Measurements from ENCODE around the gene GRM7.

Gene GRM7

DNA sequence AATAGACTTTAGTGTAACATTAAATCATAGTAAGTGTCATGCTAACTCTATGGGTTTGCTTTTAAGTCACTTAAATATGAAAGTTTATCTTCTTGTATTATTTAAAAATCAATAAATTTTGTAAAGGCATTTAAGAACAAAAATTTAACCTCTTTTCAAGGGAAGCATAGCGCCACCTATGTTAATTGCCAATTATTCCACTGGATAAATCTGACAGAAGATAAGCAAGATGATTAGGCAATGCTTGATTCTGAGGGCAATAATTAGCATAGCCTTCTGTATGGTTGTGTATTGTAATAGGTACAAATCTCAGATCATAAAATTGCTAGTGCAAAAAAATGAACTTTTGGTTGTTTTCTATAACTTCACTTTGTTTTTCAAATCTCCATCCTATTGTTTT lies 560.1 kb downstream of the GRM7 start:
- DNase-seq, result no peak

DNA sequence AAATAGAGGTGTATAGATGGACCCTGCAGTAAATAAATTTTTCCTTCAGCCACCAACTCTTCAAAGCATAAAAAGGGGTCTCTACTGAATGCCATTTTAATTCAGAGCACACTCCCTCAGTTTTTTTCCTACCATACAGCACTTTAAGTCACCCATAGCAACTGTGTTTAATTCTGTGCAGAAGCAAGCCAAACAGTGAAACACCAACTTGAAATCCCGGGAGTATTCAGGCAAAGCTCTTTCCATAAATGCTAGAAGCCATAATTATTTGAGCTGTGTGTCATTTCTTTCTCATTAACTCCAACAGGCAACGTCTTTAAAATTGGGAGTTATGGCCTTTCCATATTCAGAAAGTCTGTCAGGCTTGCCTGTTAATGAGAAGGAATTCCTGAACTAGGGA lies 562.1 kb downstream of the GRM7 start:
- DNase-seq, result no peak

DNA sequence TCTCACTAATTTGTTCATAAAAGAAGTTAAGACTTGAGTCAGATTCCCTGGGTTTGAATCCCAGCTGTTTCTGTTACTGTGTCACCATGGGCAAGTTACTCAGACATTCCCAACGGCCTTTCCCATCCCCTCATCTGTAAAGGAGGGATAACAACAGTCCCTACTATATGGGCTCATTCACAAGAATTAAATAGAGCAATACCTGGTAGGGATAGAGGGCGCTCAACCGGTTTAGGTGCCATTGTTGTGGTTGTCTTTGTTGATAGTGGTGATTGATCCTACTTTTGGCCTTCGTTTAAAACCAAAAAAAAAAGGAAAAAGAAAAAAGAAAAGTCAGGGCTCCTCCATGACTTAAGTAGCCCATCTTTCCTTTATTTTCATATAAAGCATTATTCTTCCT lies 563.1 kb downstream of the GRM7 start:
- no peak for DNase-seq

DNA sequence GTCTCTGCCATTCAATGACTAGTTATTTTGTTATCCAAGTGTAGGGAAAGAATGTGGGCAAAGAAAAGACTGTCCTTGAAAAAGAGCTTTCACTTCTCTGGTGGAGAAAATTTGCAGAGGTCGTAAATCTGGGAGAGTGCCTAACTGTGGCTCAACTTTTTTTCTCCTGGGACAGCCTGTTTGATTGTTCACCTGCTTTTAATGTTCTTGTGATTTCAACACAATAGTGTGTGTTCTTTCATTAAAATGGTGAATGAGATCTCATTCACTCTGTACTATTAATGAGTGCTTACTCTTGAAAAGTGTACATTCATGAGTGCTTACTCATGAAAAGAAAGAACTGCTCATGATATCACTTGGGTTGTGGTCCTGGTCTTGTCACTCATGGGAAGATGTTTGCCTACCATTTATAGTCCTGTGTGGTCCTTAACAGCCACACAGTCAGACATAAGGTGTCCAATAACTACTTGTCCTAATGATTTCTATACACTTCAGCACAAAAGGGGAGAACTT lies 567.3 kb downstream of the GRM7 start:
- DNase-seq, result no peak

DNA sequence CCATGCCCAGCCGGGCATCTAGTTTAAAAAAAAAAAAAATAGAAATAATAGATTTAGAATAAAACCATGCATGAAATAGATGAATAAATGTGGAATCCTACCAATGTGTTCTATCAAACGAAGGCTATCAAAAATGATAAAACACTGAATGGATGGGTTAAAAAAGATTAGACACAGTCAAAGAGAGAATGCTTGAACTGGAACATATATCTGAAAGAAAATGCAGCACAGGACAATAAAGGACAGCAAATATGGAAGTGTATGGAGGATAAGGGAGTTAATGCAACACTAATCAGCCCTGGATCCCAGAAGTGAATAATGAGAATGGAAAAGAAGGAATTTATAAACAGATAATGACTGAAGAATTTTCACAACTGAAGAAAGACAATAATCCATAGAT lies 571.7 kb downstream of the GRM7 start:
- no peak for DNase-seq

DNA sequence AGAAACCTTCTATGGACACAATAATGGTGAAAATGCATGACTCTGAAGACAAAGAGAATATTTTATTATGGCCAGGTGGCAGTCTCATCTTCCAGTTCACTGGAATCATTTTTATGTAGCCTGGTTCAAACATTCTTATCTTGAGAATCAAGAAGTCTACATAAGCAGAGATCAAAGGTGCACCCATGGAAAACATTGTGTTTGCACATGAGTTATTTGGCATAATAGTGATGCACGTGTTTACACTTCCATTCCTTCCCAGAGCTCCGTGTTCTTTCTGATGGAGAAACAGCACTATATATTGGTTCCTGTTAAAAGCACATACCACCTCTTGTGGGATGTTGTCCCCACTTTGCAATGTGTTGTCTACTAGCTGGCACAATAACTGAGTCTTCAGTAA lies 572.2 kb downstream of the GRM7 start:
- no peak for DNase-seq

DNA sequence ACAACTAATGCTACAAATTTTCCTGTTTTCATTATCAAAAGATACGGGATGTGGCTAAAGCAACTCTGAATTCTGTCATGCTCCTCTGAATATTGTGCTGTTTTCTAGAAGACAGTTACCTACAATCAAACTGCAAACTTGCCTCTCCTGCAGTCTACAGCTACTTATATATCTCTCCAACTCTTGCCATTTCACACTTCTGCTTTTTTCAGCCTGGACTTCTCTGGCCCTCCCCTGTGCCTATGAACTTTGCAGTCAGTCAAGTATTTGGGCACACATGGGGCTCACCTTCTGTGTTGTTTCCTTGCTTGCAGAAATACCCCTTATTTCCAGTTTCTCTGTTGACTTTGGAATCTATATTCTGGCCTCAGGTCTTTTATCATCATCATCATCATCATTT lies 575.6 kb downstream of the GRM7 start:
- DNase-seq, result no peak

DNA sequence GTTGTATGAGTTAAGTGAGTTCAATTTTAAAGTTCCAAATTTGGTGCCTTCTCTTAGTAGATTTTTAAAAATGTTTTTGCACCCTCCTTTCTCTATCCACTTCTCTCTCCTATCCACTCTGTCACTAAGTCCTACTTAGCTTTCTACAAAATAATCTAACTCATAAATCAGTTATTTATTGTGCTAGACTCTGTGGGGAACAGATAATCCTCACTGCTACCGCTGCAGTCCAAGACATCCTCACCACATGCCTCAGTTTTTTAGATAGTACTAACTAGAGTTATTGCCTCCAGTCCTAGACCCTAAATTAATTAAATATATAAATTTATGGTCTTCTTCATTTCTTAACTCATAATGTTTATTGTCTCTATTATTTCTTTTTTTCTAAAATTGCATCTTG lies 576.3 kb downstream of the GRM7 start:
- DNase-seq, result no peak

DNA sequence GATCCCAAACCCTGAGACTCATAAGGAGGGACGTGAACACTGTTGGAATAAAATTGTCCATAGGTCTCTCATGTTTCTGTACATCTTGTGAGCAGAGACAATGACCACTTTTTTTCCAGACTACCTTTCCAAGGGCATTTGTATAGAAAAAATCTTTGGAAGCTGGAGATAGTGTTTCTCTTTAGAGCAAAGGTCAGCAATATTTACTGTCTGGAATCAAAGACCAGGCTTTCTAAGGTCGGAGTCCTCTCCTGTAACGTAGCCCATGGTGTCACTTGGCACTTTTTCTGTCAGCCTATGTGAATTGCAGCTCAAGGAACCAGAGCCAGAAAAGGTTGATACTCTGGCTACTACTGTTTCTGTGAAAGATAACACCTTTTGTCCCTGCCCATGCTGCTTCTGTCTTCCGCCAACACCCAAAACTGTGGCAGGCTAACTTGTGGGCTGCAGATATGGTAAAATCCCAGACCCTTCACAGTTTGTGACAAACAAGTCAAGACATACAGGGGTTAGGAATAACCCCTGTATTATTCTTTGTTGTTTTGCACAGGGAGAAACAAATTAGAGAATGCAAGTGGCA lies 578.3 kb downstream of the GRM7 start:
- no peak for DNase-seq

DNA sequence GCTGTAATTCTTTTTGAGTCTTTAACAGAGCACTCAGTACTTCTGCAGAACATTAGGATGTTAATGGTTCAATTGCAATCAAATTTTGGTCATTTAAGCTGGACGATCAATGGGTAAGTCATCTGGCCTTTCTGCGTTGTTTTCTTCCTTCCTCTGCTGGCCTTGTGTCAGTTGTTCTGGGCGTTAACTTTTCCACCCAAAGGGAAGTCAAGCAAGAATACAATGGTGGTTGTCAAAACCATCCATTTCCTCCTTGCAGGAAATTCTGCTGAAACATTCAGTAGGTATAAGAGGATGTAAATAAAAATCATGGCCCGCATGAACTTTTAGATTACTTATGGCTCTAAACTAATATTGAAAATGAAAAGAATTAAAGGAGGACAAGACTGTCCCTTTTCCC lies 584.0 kb downstream of the GRM7 start:
- no peak for DNase-seq

DNA sequence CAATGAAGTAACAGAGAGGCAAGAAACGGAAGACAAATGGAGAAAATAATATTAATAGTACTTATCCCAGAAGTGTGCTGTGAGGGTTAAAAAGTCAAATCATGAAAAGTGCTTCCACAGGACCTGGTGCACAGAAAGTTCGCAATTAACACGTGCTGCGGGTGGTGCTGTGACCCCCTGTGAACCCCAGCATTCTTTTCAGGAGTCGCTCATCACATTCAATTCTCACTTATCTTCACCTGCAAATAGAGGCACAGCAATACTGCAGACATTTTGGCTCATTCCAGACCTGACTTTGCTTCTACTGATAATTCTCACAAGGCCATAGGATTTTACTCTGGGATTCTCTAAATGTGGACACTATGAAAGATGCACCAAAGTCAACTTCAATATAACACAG lies 584.4 kb downstream of the GRM7 start:
- no peak for DNase-seq

DNA sequence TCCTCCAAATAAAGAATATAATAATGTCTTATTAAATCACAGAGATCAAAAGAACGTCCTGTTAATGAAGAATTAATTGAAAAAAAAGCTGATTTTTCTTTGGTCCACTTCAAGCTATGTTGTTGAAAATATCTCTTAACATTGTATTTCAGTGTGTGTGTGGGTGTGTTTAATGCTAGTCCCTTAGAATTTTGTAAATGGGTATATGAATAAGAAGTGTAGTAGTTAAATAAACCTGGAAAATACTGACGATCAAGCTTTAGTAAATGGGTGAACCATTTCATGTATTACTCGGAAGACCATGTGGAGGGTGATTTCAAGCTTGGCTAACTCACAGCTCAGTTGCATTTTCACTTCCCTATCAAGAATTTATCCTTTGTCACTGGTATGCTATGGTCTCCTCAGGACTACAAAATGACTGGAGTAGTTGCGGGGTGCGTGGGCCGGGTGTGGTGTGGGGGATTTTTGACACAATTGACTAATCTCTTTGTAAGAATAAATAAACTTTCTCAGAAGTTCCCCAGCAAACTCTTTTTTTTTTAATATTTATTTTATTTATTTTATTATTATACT lies 586.4 kb downstream of the GRM7 start:
- DNase-seq, result no peak

DNA sequence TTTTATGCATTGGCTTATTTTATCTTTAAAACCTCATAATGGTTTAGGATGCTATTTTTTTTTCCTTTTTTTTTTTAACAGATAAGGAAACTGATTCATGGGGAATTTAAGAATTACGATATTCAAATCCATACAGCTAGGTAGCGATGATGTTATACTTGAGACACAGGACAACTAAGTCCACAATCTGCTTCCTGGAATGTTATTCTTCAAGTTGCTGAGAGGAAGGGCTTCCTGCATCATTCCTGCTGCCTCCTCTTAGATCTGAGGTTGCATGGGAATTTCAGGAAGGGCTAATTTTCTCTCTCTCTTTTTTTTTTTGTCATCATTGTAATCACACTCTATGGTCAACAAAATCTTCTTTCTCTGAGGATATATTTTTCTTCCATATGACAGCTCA lies 595.5 kb downstream of the GRM7 start:
- DNase-seq, result no peak

DNA sequence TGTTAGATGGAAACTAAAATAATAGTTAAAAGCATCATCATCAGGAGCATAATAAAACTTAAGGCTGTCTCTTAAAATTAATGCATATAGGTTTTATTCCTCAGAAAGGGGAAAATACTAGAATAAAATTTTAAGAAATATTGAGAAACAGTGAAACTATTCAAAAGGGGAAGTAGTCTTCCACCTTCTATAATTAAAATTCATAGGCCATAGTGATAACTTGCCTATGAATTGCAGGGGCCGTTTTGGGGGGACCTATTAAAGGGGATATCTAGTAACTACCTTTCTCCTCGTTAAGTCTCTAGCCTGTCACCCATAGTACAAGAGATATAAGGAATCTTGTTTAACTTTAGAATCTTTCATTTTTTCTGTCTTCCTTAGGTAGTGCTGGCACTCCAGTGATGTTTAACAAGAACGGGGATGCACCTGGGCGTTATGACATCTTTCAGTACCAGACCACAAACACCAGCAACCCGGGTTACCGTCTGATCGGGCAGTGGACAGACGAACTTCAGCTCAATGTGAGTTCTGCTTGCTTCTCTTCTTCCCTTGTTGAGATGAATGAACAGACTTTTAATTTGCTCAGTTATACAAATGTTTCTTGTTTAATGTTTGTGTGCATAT lies 600.4 kb downstream of the GRM7 start:
- DNase-seq, result no peak

DNA sequence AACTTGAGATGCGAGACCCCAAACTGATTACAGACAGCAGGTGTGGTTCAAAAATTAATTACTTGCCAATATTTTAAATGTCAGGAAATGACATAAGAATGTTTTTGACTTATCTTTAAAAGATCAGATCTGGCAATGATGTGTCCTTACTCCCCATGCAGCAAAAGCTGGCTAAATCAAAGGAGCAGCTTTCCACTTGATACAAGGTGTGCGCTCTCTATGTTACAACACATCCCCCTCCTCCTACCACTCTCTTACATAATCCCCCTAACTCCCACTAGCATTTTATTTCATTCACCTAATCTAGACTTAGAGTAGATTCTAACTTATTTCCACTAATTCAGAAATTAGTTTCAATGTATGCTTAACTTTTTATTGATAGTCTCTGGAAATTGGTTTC lies 609.0 kb downstream of the GRM7 start:
- DNase-seq, result no peak

DNA sequence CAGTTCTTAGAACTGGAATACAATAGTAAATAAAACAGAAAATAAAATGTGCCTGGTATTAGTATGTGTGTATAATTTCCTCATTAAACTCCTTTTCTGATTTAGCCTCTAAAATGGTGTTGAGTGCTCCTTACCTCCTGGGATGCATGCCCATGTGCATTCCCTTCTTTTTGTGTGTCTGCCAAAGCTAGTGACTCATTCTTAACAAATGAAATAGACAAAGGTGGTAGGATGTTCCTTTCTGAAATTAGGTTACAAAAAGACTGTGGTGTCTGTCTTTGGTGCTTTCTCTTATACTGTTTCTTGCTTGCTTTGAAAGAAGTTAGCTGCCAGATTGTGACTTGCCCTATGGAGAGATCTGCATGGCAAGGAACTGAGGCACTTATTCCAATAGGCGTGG lies 623.7 kb downstream of the GRM7 start:
- no peak for DNase-seq

DNA sequence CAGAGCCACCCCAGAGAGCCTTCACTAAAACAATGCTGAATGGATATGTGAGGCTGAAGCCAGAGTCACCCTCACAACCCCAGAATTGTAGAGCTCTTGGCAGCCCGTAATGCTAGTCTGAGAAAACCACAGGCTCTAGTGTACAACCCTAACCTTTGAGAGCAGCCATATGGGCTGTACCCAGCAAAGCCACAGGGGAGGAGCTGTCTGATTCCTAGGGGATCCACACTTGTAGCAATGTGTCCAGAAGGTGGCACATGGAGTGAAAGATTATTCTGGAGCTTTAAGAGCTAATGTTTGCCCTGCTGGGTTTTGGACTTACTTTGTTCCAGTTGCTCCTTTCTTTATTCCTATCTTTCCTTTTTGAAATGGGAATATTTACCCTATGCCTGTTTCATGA lies 626.8 kb downstream of the GRM7 start:
- no peak for DNase-seq

DNA sequence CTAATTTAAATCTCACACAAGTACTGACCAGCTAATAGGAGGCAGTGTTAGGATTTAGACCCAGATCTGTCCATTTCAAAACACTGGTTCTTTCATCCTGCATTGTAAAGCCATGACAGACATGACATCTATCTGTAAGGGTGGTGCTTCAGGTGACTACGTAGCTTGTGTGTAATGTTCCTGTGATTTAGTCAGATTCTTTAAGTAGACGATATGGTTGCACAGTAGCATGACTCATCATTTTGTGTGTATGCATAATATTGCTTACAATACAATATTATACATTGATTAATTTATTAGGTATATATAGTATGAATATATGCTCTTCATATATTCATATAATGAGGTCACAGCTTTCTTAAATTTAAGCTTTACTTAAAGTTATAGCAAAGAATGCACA lies 628.5 kb downstream of the GRM7 start:
- DNase-seq, result no peak

DNA sequence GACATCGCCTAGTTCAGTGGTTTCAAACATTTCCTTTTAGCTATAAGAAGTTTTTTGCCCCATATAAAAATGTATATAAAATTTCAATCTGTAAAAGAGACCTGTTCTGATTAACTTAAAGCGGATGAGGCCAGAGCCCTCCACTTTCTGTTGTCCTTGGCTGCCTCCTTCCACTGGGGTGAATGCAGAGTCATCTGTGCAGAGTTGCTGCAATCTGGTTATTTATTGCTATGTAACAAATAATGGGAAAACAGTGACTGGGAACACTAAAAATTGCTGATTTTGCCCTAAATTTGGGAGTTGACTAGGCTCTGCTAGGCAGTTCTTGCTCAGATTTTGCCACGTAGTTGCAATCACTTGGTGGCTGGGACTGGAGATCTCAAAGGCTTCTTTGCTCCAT lies 637.8 kb downstream of the GRM7 start:
- DNase-seq, result no peak

DNA sequence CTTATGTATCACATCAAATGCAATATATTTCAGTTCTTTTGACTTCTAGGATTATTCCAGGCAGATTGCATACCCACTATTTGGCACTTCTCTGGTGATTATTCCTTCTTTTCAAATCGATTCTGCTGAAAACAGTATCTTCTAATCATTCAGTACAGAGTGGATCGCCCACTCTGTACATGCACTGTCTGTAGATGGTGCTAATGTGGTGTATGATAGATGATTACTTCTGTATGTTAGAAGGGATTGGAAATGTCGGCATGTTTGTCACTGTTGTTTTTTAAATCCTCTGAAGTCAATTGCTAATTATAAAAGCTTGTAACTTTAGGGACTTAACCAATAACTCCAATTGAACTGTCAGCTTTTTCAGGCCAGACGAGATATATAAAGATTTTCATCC lies 642.5 kb downstream of the GRM7 start:
- no peak for DNase-seq

DNA sequence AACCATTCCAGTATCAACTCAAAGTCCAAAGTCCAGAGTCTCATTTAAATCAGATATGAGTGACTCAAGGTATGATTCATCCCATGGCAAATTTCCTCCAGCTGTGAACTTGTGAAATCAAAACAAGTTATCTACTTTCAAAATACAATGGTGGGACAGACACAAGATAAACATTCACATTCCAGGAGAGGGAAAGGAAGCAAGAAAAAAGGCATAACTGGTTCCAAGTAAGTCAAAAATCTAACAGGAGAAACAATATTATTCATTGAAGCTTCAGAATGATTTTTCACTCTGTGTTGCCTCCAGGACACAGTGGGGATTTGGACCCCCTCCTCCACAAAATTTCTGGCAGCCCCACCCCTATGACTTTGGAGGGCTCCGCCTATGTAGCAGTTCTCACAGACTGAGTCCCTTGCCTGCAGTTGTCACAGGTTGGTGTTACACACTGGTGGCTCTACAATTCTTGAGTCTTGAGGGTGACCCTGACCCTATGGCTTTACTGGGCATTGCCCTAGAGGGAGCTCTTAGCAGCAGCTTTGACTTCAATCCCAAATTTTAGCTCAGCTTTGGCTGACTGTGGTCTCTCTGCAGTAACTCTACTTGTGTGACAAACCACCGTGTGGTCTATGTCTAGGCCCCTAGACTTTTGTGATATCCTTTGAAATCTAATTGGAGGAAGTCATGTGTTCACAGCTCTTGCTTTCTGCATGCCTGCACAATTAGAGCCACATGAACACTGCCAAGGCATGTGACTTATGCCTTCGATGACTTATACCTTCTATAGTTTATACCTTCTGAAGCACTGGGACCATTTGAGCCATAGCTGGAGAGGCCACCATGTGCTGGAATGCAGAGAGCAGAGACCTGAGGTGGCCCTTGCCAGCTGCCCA lies 644.2 kb downstream of the GRM7 start:
- DNase-seq, result no peak

DNA sequence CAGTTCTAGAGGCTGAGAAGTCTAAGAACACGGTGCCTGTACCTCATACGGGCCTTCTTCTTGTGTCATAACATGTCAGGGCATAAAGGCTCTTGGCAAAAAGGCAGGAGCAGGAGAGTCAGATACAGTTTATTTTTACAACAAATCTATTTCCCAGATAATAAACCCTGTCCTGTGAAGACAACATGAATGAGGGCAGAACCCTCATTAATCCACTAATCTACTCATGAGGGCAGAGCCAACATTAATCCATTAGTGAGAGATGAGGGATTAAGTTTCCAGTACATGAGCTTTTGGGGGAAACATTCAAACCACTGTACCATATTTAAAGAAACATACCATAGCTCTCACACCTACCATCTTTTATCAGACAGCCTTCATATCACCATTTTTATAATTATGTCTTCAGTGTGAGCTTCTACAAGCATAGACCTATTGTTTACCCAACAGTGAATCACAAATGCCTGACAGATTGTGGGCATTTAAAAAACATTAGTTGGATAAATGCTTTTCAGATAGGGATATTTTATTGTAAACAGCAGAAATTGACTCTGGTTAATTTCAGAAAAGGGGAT lies 645.8 kb downstream of the GRM7 start:
- no peak for DNase-seq

DNA sequence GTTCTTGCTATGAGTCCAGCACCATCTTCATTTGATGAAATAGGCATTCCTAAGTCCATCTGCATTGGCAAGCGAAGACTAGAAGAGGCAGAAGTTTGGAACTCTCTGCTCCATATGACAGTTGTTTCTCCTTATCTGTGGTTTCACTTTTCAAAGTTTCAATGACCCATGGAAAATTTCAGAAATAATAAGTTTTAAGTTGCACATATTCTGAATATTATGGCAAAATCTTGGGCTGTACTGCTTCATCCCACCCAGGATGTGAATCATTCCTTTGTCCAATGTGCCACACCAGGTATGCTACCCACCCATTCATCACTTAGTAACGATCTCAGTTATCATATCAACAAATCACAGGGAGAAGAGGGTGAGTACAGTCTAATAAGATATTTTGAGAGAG lies 647.9 kb downstream of the GRM7 start:
- no peak for DNase-seq

DNA sequence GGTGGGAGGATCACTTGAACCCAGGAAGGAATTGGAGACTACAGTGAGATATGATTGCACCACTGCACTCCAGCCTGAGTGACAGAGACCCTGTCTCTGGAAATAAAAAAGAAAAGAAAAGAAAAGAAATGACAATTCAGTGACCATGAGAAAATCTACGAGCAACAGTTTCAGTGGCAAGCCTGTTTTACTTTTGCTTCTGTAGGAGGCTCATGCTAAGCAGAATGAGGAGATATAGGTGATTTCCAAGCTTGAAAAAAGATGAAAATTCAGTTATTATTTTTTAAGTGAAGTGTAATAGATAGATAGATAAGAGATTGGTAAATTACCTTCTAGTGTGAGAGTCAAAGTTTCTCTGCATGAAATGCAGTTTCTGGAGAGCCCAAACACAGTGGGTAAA lies 651.1 kb downstream of the GRM7 start:
- no peak for DNase-seq
